ENCODE results near the gene FZD7.

Gene FZD7

GRCh38 chr2:202066875-202067274, 33.2 kb downstream of the FZD7 start:
- no peak for DNase-seq (ENCODE audit: insufficient read length, low spot score)
- no peak for FAIRE-seq
- no peak for TF ChIP-seq CTCF (IDR thresholded peaks at IDR 0.05; ENCODE audit: insufficient read depth, missing control alignments)

- no peak for TF ChIP-seq CTCF (IDR thresholded peaks at IDR 0.05; ENCODE audit: insufficient read depth, missing control alignments)
- DNase-seq (ENCODE audit: insufficient read length, low spot score) (no peak), FAIRE-seq (no peak)
Observed at GRCh38 chr2:202067589-202067988, 33.9 kb downstream of the FZD7 start.

DNA sequence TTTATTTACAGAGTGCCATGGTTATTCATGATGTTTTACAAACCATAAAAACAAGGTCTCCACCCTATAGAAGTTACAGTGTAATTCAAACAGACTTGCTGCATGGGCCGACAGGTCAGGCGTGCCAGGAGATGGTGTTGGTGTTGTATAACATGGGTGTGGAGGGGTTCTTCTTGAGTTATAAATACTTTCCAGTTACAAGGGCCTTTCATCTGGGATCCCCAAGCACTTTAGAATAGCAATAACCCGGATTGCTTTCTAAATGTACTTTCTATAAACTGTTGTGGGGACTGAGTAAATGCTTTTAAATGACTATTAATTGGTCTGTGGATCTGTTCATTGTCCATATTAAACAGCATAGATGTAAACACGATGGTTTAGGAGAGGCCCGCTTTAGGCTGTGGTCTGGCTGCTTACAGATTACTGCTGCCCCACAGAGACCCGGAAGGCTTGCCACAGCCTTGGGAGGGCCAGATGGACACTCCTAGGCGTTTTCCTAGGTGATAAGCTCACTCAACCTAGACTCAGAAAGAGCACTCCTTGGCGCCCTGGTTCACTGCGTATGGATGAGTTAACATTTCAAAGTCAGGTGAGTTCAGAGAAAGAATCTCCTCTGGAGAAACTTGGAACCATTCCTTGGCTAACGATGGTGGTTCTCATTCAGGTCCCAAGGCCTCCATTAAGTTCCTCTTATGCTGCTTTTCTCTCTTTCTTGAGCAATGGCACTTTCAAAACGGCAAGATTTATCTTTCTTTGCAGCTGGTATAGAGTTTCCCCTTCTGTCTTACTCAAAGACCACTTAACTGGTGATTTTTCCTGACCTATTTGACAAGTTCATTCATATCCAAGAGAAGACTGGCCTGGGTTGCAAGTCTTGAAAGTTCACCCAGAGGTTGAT, 35.8 kb downstream of the FZD7 start:
- no peak for TF ChIP-seq CTCF (IDR thresholded peaks at IDR 0.05; ENCODE audit: insufficient read depth, missing control alignments)
- DNase-seq (ENCODE audit: insufficient read length, low spot score): no peak

GRCh38 chr2:202071107-202071506, 37.5 kb downstream of the FZD7 start:
- DNase-seq (ENCODE audit: insufficient read length, low spot score): no peak
- no peak for TF ChIP-seq CTCF (IDR thresholded peaks at IDR 0.05; ENCODE audit: insufficient read depth, missing control alignments)
- no peak for FAIRE-seq

More for the DNA sequence above, 35.8 kb downstream of the FZD7 start:
- FAIRE-seq: no peak

- peak; percentile 50 for TF ChIP-seq CTCF (IDR thresholded peaks at IDR 0.05; ENCODE audit: insufficient read depth, missing control alignments)
- no peak for FAIRE-seq
- no peak for DNase-seq (ENCODE audit: insufficient read length, low spot score)
Observed at GRCh38 chr2:202072226-202072625, 38.6 kb downstream of the FZD7 start.

DNA sequence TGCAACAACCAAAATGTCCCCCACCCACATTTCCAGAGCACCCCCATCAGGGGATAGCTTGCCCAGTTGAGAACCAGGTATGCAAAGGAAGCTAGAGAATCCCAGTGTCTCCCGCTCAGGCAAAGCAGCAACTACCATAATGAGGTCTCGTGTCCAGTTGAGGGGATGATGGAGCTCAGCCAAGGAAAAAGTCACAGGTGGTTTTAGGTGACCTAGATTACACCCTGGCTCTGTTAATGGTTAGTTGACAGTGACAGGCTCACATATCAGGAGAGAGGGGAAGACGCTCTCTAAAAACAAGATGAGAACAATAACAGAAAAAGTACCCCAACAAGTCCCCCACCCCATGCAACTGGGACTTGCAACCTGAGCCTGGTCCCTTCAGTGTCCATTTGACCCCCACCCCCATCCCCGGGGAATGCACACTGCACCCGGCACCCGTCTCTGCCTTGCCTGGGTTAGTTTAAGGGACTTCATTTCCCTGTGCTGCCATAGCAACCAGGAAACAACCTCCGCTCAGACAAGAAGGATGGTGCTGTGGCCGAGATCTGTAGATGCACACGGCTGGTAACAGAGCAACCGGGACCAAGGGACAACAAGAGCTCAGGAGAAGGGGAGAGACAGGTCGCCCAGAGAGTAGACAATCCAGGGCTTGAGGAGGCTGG, 39.2 kb downstream of the FZD7 start, which contains the start of gene KIAA2012:
TSS of gene KIAA2012 (plus strand) at position 519 of the 665 bp plus-strand sequence. CDS start 373 bp downstream, outside the sequence.
- TF ChIP-seq CTCF (IDR thresholded peaks at IDR 0.05; ENCODE audit: insufficient read depth, missing control alignments): no peak
- no peak for DNase-seq (ENCODE audit: insufficient read length, low spot score)
- FAIRE-seq: no peak
